A673 (cell line): Measurements from ENCODE around the gene EFCAB14. TPM values are rescaled to one million over a fixed set of nuclear protein-coding genes. Genes with fewer than 3 reads are reported as not detected.

Source experiments
- BruUV-seq: library from RNA; stranded (reverse); fragments of 400-500 nt; replicated peaks from 2 replicates; lab custom pipeline; 2021; lab: Mats Ljungman, UMichigan
- CTCF ChIA-PET: fragments of 300-600 bp; sonication (Branson Sonifier 250); formaldehyde crosslinking; loops from one replicate; lab custom pipeline; 2022; ENCODE audit warnings: antibody characterized with exemption; lab: Charles Lee
- POLR2A ChIA-PET: fragments of 300-600 bp; sonication (Branson Sonifier 250); formaldehyde crosslinking; loops from one replicate; lab custom pipeline; 2022; ENCODE audit warnings: antibody characterized with exemption; ENCODE audit not compliant: low non-redundant PET; lab: Charles Lee
- DNase-seq: peaks from one replicate; pipeline ENCODE4 v3.0.0-alpha.2; 2015; ENCODE audit warnings: low spot score
- H3K27ac ChIP-seq: fragments of 200-600 bp; sonication (generic); 2 replicates; pipeline ENCODE4 v1.5.1; 2016; ENCODE audit warnings: mixed run types, low read depth, mild to moderate bottlenecking, mixed read lengths, antibody characterized with exemption, low read length; ENCODE audit not compliant: poor library complexity, severe bottlenecking
- H3K27me3 ChIP-seq: fragments of 200-600 bp; sonication (generic); replicated peaks from 2 replicates; pipeline ENCODE4 v1.6.1; 2017; ENCODE audit warnings: mixed run types, low read depth, mild to moderate bottlenecking, mixed read lengths, antibody characterized with exemption, low read length; ENCODE audit not compliant: insufficient read depth, poor library complexity
- H3K36me3 ChIP-seq: fragments of 200-600 bp; sonication (generic); 2 replicates; pipeline ENCODE4 v1.6.1; 2016; ENCODE audit warnings: mixed run types, mild to moderate bottlenecking, mixed read lengths, antibody characterized with exemption, low read length; ENCODE audit not compliant: insufficient read depth, poor library complexity, severe bottlenecking
- H3K4me1 ChIP-seq: fragments of 200-600 bp; sonication (generic); 2 replicates; pipeline ENCODE4 v1.6.1; 2017; ENCODE audit warnings: mixed run types, mild to moderate bottlenecking, mixed read lengths, antibody characterized with exemption, low read length; ENCODE audit not compliant: insufficient read depth, poor library complexity, severe bottlenecking
- H3K4me3 ChIP-seq: fragments of 200-600 bp; sonication (generic); 2 replicates; pipeline ENCODE4 v1.5.1; 2016; ENCODE audit warnings: low read depth, mixed run types, mild to moderate bottlenecking, mixed read lengths, low read length; ENCODE audit not compliant: poor library complexity, severe bottlenecking
- H3K9me3 ChIP-seq: fragments of 200-600 bp; sonication (generic); 2 replicates; pipeline ENCODE4 v1.6.1; 2016; ENCODE audit warnings: mixed run types, low read depth, mild to moderate bottlenecking, mixed read lengths, antibody characterized with exemption, low read length; ENCODE audit not compliant: poor library complexity, severe bottlenecking
- CTCF ChIP-seq: fragments of 300-800, 200-600 bp; sonication (generic); conservative IDR thresholded peaks from 2 replicates; pipeline ENCODE4 v1.5.1; 2017; ENCODE audit warnings: low read depth, mild to moderate bottlenecking, antibody characterized with exemption, low read length, moderate library complexity, mixed read lengths
- EZH2 ChIP-seq: fragments of 200-600 bp; sonication (generic); IDR thresholded peaks from 2 replicates; pipeline ENCODE4 v1.6.1; 2017; ENCODE audit warnings: borderline replicate concordance, low read depth, mild to moderate bottlenecking, mixed read lengths, antibody characterized with exemption, low read length; ENCODE audit not compliant: poor library complexity, severe bottlenecking
- intact Hi-C: fragments of 100-400 bp; cut with micrococcal nuclease; formaldehyde crosslinking; loops from one replicate; pipeline ENCODE4 v1.10.0; 2022; ENCODE audit not compliant: unreplicated experiment
- total RNA-seq: library from RNA; stranded (reverse); gene quantifications from 2 replicates; pipeline ENCODE4 v1.2.3, GENCODE V29; 2021

Gene EFCAB14
- total RNA-seq, 1 experiment from 2014 or later: 39.8 TPM

DNA sequence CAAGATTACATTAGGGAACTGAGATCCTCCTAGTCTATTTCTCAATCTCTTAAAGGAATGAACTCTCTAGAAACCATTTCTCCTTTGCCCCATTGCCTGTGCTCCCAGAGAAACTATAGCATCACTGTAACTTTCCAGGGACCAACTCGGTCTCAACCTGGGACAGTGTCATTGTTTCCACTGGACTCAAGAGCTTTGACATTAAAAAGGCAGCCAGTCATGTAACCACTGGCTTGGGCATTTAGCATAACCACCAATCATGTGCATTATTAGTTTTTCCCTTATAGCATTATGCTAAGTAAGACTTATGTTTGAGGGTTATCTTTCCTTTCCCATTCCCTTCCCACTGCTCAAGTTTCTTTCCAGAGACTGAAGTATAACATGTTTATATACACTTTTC, 29.0 kb downstream of the EFCAB14 start:
- H3K4me1 ChIP-seq: peaks cover 72% of the 10 kb centered on the region
- H3K27ac ChIP-seq: no peak overlapping the region
- POLR2A ChIA-PET: no interaction called here
- H3K36me3 ChIP-seq: peaks cover 46% of the 10 kb centered on the region
- intact Hi-C loops: no loop called here
- H3K4me3 ChIP-seq: no peak overlapping the region
- no peaks in the 10 kb centered on the region for H3K9me3 ChIP-seq
- no TSS peak for BruUV-seq
- TF ChIP-seq EZH2 (no peak), CTCF (no peak)
- H3K27me3 ChIP-seq: no peaks in the 10 kb centered on the region
- CTCF ChIA-PET: no interaction called here
- DNase-seq: no peak

- no peak overlapping the region for H3K27ac ChIP-seq
- H3K36me3 ChIP-seq: peaks cover 51% of the 10 kb centered on the region
- intact Hi-C loops: no loop called here
- ChIA-PET POLR2A (no interaction called here), CTCF (interaction anchor here (0.9 kb wide), 1 partner anchor 85 kb away, joined by 3 read pairs; the partner anchor contains the start of gene MKNK1)
- no peak overlapping the region for H3K4me3 ChIP-seq
- H3K27me3 ChIP-seq: no peaks in the 10 kb centered on the region
- BruUV-seq: no TSS peak
- H3K9me3 ChIP-seq: no peaks in the 10 kb centered on the region
- peak; percentile 17 for DNase-seq
- TF ChIP-seq CTCF: no peak
- TF ChIP-seq EZH2: no peak
- H3K4me1 ChIP-seq: peaks cover 72% of the 10 kb centered on the region
Measured at GRCh38 chr1:46689356-46689755, 29.6 kb downstream of the EFCAB14 start.

GRCh38 chr1:46687921-46688509, 30.9 kb downstream of the EFCAB14 start:
- ChIA-PET POLR2A (no interaction called here), CTCF (no interaction called here)
- H3K4me3 ChIP-seq: no peak overlapping the region
- TF ChIP-seq CTCF (no peak), EZH2 (no peak)
- no peak for DNase-seq
- H3K27me3 ChIP-seq: no peaks in the 10 kb centered on the region
- no peaks in the 10 kb centered on the region for H3K9me3 ChIP-seq
- intact Hi-C loops: no loop called here
- no TSS peak for BruUV-seq
- peaks cover 68% of the 10 kb centered on the region for H3K4me1 ChIP-seq
- peaks cover 54% of the 10 kb centered on the region for H3K36me3 ChIP-seq
- peak overlapping the region; percentile 54 for H3K27ac ChIP-seq
